Right lobe of liver (tissue), 6 donors: ENCODE data around the gene GRID1. TPM values are rescaled to one million over a fixed set of nuclear protein-coding genes. Genes with fewer than 3 reads are reported as not detected.

Experiments
- ATAC-seq, 4 donors: fragments of 200-7000 bp; cut with Tn5 transposase; one replicate each; pipeline ENCODE4 v1.9.1; 2020; ENCODE audit warnings: mild to moderate bottlenecking in 4 of 4, moderate library complexity in 4 of 4
- DNase-seq, 3 donors: peaks; one replicate each; pipeline ENCODE4 v3.0.0-alpha.2; 2020
- H3K27ac ChIP-seq, 3 donors: fragments of 200-600 bp; one replicate each; pipeline ENCODE4 v1.8.0; 2022
- H3K27me3 ChIP-seq, 2 donors: fragments of 200-600 bp; one replicate each; pipeline ENCODE4 v1.8.0; 2022
- H3K36me3 ChIP-seq, 4 donors: fragments of 200-600 bp; sonication (generic) in 1 of 4; one replicate each; pipeline versions ENCODE4 v1.5.1 to v1.8.0; 2017 to 2022; ENCODE audit warnings: control low read depth in 1 of 4
- H3K4me1 ChIP-seq, 4 donors: fragments of 200-600 bp; sonication (generic) in 1 of 4; one replicate each; pipeline versions ENCODE4 v1.5.1 to v1.8.0; 2017 to 2022; ENCODE audit warnings: control low read depth in 1 of 4
- H3K4me3 ChIP-seq, 3 donors: fragments of 200-600 bp; one replicate each; pipeline ENCODE4 v1.8.0; 2022
- H3K9me3 ChIP-seq, 4 donors: fragments of 200-600 bp; sonication (generic) in 1 of 4; one replicate each; pipeline versions ENCODE4 v1.5.1 to v1.8.0; 2017 to 2022; ENCODE audit warnings: control low read depth in 1 of 4
- POLR2A ChIP-seq: fragments of 450-650 bp; IDR thresholded peaks from one replicate; pipeline ENCODE4 v1.6.1; 2017; ENCODE audit warnings: antibody characterized with exemption, mild to moderate bottlenecking
- WGBS: methylation state at CpG from one replicate; pipeline ENCODE4 v1.1.6; 2018; ENCODE audit warnings: low coverage, low lambda C conversion rate; ENCODE audit not compliant: insufficient coverage; ENCODE audit errors: missing lambda C conversion rate; 5-methylcytosine and 5-hydroxymethylcytosine counted together
- intact Hi-C, 2 donors: fragments of 100-400 bp; cut with DNase I; formaldehyde crosslinking; loops; one replicate each; pipeline versions ENCODE4 v1.11.2 to v1.14.1; 2022
- total RNA-seq, 6 experiments: library from RNA; depleted of rRNA in 2 of 6; stranded (reverse); fragments of >200 nt in 2 of 6; fragmentation: NEBNext Ultra II Directional in 3 of 6; extraction: Animal tissue kit (Norgen Biotek cat#: 25700) in 3 of 6; gene quantifications; one replicate each; pipeline versions ENCODE4 v1.1.0 to v1.2.4, GENCODE V29; 2016 to 2023
- TF ChIP-seq, protein P1 (sequence below), 4 donors: fragments of 200-600 bp in 3 of 4; fragments of 450-650 bp in 1 of 4; IDR thresholded peaks; one replicate each; pipeline versions ENCODE4 v1.5.1 to v1.8.0; 2016 to 2022; ENCODE audit warnings: antibody characterized with exemption in 4 of 4, mild to moderate bottlenecking in 2 of 4
- donor health status: DM: no; HTN: yes; CAD: no.
- donor health status: DM: no; HTN: no; CAD: no.
- donor health status: DM: no; HTN: no; CAD: no.
- donor health status: DM: no; HTN: yes; CAD: no.
- donor health status: DM: no; HTN: yes; CAD: no.

The GRID1 gene
- total RNA-seq, 6 experiments from 2014 or later, result 0.05 to 1.9 (median 0.81) TPM

DNA sequence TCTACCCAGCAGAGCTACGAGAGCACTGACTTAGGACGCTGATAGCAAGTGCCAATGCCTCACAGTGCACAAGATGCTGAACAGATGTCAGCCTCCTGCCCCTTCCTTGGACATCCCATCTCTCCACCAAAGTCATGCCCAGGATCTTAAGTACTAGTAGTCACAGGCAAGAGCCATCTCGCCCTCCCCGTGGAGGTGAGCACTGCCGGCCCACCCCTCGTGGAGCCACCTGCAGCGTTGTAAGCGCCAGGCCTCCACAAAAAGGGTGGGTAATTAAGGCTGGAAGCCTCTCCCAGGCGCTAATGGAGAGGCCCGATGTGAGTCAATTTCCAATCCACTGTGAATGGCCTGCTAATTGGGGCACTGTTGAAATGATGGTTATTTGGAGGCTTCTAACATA is 156.2 kb downstream of the GRID1 start:
- H3K9me3 ChIP-seq, result no peaks in the 10 kb centered on the region
- TF ChIP-seq, protein P1, sequence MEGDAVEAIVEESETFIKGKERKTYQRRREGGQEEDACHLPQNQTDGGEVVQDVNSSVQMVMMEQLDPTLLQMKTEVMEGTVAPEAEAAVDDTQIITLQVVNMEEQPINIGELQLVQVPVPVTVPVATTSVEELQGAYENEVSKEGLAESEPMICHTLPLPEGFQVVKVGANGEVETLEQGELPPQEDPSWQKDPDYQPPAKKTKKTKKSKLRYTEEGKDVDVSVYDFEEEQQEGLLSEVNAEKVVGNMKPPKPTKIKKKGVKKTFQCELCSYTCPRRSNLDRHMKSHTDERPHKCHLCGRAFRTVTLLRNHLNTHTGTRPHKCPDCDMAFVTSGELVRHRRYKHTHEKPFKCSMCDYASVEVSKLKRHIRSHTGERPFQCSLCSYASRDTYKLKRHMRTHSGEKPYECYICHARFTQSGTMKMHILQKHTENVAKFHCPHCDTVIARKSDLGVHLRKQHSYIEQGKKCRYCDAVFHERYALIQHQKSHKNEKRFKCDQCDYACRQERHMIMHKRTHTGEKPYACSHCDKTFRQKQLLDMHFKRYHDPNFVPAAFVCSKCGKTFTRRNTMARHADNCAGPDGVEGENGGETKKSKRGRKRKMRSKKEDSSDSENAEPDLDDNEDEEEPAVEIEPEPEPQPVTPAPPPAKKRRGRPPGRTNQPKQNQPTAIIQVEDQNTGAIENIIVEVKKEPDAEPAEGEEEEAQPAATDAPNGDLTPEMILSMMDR (IDR thresholded peaks at IDR 0.05), result no peak
- no peak for TF ChIP-seq POLR2A
- no peak for DNase-seq
- H3K36me3 ChIP-seq, result no peaks in the 10 kb centered on the region
- no peaks in the 10 kb centered on the region for H3K4me1 ChIP-seq
- no peak overlapping the region for H3K27ac ChIP-seq
- no peak overlapping the region for H3K4me3 ChIP-seq
- no peak for ATAC-seq
- 76% methylated on average over 8 of the region's 10 CpGs for WGBS
- H3K27me3 ChIP-seq, result no peaks in the 10 kb centered on the region
- intact Hi-C loops, result no loop called here

DNA sequence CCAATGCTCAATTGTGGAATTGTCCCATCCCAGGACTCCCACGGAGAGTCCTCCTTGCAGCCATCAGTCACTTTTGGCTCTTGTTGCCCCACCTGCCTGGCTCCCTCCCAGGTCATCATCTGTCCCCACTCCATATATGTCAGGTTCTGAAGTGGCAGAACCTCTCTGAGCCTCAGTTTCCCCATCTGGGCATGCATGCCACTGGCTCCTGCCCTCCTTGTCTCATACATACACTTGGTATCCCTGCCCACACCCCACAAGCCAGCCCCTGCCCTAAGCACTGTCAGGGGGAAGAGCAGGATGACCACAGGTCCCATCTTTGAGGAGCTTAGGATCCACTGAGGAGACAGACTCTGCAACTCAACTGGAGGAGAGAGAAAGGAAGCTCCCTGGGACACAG is 156.9 kb downstream of the GRID1 start:
- intact Hi-C loops, result no loop called here

DNA sequence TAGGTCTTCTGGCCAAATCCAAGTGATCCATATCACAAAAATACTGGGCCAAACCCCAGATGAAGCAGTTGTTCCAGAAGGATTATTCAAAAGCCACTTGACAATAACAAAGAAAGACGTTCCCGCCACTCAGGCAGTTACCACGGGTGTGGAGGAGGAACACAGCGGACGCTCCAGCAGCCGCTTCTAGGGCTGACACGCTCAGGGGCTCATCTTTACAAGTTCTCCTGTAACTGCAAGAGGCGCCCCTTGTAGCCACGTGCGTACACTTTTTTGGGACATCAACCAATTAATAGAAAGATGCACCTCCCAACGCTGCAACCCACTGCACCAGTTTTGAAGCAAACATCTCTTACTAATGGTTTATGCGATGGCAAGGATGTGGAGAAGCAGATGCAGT is 159.4 kb downstream of the GRID1 start:
- Histone ChIP-seq H3K36me3 (no peaks in the 10 kb centered on the region), H3K9me3 (no peaks in the 10 kb centered on the region), H3K27ac (no peak overlapping the region), H3K4me3 (no peak overlapping the region), H3K27me3 (no peaks in the 10 kb centered on the region), H3K4me1 (no peaks in the 10 kb centered on the region)
- intact Hi-C loops, result no loop called here
- ATAC-seq (no peak), DNase-seq (no peak)
- WGBS, result 91% methylated on average over 9 of the region's 12 CpGs
- no peak for TF ChIP-seq POLR2A
- TF ChIP-seq, protein P1 (IDR thresholded peaks at IDR 0.05), result no peak

More for the DNA sequence above, 156.9 kb downstream of the GRID1 start:
- H3K27ac ChIP-seq, result no peak overlapping the region
- H3K4me1 ChIP-seq, result no peaks in the 10 kb centered on the region
- H3K9me3 ChIP-seq, result no peaks in the 10 kb centered on the region
- TF ChIP-seq, protein P1 (IDR thresholded peaks at IDR 0.05), result no peak
- TF ChIP-seq POLR2A, result no peak
- H3K4me3 ChIP-seq, result no peak overlapping the region
- H3K27me3 ChIP-seq, result no peaks in the 10 kb centered on the region
- WGBS, result 67% methylated on average over 1 of the region's 1 CpG
- no peaks in the 10 kb centered on the region for H3K36me3 ChIP-seq
- ATAC-seq, result no peak
- no peak for DNase-seq

DNA sequence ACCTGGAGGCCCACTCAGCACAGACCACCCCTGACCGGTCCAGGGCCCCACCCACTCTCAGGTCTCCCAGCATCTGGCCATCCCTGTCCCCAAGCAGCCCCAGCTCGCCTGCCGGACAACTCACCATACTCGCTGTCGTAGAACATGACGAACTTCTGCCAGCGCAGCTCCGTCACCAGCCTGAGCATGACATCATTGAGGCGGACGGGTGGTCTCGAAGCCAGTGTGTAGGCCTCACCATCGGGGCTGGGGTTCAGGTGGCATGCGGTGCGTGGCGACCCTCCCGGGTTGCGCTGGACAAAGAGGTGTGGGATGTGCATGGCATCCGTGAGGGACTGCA is 160.4 kb downstream of the GRID1 start:
- WGBS, result 94% methylated on average over 13 of the region's 18 CpGs
- no peak for DNase-seq
- intact Hi-C loops, result no loop called here

More for the DNA sequence above, 160.4 kb downstream of the GRID1 start:
- H3K9me3 ChIP-seq, result no peaks in the 10 kb centered on the region
- no peak overlapping the region for H3K27ac ChIP-seq
- ATAC-seq, result no peak
- H3K36me3 ChIP-seq, result no peaks in the 10 kb centered on the region
- no peaks in the 10 kb centered on the region for H3K4me1 ChIP-seq
- H3K4me3 ChIP-seq, result no peak overlapping the region
- TF ChIP-seq, protein P1 (IDR thresholded peaks at IDR 0.05), result no peak
- no peaks in the 10 kb centered on the region for H3K27me3 ChIP-seq
